Measurements from ENCODE around the gene CCDC24.

CCDC24 gene

DNA sequence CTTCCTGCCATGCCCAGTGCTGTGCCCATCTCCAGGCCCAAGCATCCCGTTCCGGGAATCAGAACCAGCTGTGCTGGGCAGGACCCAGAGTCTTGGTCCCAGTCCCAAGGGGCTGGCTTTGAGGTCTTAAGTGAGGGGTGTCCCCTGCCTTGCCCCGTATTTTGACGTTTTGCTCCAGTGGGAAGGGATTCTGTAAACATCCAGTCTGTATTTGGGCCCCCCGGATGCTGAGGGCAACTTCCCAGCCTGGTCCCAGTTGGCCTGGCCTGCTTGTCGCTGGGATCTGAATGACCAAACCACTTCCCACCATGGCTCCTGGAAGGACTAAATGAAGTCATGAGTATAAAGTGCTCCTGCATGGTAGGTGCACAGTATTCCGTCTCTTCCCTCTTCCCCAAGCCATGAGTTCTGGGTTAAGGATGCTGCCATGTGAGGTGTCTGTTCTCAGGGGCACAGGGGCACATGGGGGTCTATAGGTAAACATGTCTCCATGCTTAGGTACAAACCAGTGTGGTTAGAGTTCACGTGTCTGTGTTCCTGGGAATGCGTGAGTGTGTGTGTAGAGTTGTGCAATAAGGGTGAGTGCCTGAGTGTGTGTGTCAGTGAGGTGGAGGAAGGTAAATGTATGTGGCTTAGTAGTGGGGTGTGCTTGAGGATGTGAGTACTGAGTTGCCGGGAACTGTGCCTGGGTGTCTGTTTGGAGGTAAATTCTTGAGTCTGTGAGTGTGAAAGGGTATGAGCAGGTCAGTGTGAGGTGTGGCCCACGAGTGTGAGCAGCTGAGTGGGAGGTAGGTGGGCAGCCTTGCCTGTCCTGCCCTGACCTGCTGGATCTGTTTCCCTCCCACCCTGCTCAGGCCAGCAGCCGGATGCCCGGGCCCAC, 10.9 kb upstream of the CCDC24 start:
- FAIRE-seq = peak; percentile 96

DNA sequence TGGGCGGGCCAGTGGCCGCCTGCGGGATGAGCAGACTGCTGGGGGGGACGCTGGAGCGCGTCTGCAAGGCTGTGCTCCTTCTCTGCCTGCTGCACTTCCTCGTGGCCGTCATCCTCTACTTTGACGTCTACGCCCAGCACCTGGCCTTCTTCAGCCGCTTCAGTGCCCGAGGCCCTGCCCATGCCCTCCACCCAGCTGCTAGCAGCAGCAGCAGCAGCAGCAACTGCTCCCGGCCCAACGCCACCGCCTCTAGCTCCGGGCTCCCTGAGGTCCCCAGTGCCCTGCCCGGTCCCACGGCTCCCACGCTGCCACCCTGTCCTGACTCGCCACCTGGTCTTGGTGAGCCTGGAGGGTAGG, 10.3 kb upstream of the CCDC24 start:
- DNase-seq (ENCODE audit: low spot score) = no peak
- FAIRE-seq = no peak

More for the DNA sequence above, 10.9 kb upstream of the CCDC24 start:
- DNase-seq (ENCODE audit: low spot score) = no peak

DNA sequence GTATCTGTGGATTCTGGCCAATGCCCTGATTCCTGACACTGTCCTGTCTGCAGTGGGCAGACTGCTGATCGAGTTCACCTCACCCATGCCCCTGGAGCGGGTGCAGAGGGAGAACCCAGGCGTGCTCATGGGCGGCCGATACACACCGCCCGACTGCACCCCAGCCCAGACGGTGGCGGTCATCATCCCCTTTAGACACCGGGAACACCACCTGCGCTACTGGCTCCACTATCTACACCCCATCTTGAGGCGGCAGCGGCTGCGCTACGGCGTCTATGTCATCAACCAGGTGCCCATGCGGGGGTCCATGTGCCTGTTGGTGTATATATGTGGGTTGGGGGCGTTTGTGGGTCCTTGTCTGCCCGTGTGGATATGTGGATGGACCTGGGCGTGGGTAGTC, 9.8 kb upstream of the CCDC24 start:
- FAIRE-seq (peak; percentile 81), DNase-seq (ENCODE audit: low spot score) (no peak)

DNA sequence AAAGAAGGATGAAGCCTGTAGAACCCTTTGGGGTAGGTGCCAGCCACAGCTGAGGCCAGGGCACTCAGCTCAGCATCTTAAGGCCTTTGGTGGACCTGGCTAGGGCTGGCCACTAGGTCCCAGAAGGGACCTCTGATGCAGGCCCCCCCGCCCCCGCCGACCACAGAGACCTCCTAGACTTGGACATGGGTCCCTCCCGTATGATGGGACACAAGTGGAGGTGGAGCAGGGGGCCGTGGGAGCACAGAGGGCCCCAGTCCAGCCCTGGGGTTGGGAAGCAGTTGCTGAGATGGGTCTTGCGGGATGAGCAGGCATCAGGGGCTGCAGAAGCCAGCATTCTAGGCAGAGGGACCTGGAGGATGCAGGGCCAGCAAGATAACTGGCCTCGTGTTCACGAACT, 9.2 kb upstream of the CCDC24 start:
- FAIRE-seq (no peak), DNase-seq (ENCODE audit: low spot score) (no peak)

DNA sequence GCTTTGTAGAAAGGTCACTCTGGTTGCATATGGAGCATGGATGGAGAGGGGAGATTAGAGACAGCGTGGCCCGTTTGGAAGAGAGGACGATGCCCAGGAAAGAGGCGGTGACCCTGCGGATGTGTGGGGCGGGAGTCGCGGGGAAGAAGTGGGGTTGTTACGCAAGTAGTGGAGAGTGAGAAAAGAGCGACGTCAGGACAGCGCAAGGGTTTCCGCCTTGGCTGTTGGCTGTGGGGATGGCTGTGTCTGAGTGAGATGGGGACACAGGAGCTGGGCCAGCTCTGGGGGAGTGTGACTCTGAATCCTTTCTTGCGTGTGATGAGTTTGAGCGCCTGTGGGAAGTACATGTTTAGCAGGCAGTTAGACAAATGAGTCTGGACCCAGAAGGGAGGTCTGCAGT, 8.6 kb upstream of the CCDC24 start:
- FAIRE-seq (no peak), DNase-seq (ENCODE audit: low spot score) (no peak)

DNA sequence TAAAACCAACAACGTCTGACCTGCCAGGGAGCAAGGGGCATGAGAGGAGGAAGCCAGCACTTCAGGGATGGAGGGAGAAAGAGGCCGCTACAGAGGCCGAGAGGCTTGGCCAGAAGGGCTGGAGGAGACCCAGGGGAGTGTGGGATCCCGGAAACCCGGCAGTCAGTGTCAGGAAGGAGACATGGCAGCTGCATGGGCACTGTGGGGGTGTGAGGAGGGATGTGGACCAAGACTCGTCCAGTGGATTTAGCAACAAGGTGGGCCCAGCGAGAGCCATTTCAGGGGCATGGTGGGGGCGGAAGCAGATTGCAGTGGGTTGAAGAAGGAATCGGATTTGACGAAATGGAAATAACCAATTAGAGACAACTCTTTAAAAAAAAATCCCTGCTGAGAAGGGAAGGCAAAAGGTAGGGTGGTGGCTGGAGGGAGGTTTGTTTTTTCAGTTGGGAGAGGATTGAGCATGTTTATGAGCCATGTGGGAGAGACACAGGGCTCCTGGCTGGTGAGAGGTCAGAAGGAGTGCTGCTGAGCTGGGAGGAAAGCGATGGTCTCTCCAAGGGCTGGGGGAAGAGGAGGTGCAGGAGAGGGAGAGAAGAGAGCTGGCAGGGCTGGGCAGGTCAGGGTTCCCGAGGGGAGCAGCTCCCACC, 8.0 kb upstream of the CCDC24 start:
- FAIRE-seq (peak; percentile 9), DNase-seq (ENCODE audit: low spot score) (no peak)

DNA sequence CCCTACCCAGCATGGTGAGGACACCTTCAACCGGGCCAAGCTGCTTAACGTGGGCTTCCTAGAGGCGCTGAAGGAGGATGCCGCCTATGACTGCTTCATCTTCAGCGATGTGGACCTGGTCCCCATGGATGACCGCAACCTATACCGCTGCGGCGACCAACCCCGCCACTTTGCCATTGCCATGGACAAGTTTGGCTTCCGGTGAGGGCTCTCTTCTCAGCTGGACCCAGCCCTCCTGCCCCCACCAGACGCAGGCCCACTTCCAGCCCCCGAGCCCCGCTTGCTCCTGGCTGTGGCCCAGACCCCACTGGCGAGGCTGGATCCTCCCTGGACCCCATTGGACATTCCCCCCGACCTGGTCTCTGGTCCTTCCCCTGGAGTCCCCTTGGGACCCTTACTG, 6.5 kb upstream of the CCDC24 start:
- no peak for DNase-seq (ENCODE audit: low spot score)
- no peak for FAIRE-seq

DNA sequence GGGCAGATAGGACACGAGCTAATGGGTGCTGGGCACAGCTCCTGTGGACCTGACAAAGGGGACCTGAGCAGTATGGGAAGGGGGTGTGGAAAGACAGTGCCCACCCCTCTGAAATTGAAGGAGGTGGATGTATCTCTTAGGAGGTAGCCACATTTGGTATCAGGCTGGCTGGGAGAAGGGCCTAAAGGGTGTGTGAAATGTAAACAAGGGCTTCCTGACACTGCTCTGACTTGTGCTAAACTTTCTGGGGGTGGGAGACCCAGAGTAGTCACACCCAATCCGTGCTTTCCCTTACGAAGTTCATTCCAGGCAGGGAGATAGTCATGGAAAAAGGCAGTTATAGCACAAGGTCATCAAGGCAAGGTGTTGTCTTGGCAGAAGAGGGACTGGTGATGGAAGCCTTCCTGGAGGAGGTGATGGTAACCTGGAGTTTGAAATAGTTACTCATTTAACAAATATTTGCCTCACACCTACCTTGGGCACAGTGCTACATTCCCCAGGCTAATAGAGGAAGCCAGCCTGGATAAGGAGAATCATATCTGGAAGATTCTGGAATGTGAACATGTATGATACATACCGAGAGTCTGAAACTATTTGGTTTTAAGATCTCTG, 5.3 kb upstream of the CCDC24 start:
- no peak for FAIRE-seq
- no peak for DNase-seq (ENCODE audit: low spot score)

DNA sequence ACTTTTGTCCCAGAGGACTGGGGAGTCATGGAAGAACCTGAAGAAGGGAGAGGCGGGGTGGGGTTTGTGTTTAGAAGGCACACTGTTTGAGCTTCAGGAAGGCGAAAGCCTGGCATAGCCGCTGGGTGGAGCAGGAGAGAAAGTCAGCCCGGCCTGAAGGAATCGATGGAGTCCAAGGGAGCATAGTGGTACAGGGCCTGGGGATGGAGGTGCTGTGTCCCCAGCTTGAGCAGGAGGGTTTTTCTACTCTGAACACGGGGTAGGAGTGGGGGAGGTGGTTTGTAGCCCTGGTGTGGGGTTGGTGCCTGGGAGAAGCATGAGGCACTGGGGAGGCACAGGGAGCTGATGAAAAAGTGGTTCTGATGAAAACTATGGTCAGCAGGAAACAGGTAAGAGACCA, 4.7 kb upstream of the CCDC24 start:
- no peak for FAIRE-seq
- DNase-seq (ENCODE audit: low spot score) = no peak

DNA sequence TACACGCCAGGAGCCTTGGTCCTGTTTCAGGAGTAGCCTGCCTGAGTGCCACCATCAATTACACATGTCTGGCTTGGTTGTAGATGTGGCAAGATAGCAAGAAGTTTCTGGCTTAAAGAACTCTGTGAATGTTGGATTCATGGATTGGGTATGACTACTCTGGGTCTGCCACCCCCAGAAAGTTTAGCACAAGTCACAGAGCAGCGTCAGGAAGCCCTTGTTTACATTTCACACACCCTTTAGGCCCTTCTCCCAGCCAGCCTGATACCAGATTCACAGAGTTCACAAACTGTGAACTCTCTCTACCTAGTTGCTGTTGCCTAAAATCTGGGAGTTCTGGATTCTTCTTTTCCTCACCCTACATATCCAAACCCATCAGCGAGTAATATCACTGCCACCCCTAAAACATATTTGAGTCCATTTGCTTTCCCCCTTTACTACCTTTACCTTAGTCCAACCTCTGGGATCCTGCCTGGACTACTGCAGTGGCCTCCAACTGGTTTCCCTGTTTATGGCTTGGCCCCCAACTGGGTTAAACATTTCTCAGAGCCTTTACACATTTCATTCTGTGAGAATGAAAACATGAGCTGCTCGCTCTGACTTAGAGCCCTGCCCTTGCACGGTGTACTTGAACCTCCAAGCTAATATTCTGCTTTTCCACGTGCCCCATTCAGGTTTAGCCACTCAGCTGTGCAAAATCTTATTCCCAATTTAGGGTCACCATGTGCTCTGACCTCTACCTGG, 4.1 kb upstream of the CCDC24 start:
- FAIRE-seq = no peak
- DNase-seq (ENCODE audit: low spot score) = no peak

DNA sequence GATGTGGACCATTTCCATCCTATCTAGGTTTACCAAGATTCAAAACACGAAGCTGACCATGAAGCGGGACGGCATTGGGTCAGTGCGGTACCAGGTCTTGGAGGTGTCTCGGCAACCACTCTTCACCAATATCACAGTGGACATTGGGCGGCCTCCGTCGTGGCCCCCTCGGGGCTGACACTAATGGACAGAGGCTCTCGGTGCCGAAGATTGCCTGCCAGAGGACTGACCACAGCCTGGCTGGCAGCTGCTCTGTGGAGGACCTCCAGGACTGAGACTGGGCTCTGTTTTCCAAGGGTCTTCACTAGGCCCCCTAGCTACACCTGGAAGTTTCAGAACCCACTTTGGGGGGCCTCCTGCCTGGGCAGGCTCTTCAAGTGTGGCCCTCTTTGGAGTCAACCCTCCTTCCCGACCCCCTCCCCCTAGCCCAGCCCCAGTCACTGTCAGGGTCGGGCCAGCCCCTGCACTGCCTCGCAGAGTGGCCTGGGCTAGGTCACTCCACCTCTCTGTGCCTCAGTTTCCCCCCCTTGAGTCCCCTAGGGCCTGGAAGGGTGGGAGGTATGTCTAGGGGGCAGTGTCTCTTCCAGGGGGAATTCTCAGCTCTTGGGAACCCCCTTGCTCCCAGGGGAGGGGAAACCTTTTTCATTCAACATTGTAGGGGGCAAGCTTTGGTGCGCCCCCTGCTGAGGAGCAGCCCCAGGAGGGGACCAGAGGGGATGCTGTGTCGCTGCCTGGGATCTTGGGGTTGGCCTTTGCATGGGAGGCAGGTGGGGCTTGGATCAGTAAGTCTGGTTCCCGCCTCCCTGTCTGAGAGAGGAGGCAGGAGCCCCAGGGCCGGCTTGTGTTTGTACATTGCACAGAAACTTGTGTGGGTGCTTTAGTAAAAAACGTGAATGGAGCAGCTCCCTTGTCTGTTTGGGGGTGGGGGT, 864 bp upstream of the CCDC24 start:
- FAIRE-seq = peak; percentile 35
- no peak for DNase-seq (ENCODE audit: low spot score)

DNA sequence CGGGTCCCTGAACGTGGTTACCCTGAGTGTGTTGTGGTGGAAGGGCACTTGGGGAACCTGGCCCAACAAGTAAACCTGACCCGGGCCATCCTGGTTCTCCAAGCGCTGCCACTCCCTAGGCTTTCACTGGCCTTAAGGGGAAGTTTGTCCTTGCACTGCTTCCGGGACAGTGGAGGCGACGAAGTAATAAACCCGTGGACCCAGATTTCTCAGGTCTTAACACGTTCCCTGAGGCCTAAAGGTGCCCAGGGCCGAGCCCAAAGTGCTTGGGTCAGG, 261 bp upstream of the CCDC24 start:
- FAIRE-seq (no peak), DNase-seq (ENCODE audit: low spot score) (no peak)

DNA sequence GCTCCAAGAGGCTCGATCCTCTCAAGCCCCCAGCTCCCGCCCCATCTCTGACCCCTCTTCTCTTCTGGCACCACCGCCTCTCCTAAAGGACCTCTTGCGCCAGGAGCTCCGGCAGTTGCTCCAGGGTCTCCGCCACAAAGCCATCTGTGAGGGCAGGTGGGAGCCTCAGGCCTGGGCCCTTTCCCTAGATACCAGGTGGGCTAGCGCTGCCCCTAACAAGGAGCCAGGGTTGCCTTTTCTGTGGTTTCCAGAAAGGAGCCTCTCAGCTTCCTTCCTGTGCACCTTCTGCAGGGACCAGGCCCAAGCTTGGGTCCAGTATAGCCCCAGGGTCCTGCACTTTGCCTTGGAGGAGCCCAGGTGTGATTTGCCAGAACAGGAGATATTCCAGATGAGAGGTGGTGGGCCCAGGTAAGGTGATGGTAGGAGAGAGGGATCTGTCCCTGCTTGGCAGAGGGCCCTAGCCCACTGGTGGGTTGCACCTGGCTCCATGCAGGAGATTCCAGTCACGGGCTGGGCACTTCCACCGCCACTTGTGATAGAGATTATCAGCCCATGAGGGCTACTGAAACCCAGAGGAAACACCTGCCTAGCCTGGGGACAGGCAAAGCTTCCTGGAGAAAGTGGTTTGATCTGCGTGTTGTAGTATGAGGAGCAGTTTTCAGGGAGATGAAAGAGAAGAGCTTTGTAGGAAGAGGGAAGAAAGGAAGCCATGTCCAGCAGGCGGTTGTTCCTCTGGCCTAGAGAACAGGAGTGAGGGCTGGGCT, 1.0 kb downstream of the CCDC24 start:
- DNase-seq (ENCODE audit: low spot score) (no peak), FAIRE-seq (peak; percentile 48)

DNA sequence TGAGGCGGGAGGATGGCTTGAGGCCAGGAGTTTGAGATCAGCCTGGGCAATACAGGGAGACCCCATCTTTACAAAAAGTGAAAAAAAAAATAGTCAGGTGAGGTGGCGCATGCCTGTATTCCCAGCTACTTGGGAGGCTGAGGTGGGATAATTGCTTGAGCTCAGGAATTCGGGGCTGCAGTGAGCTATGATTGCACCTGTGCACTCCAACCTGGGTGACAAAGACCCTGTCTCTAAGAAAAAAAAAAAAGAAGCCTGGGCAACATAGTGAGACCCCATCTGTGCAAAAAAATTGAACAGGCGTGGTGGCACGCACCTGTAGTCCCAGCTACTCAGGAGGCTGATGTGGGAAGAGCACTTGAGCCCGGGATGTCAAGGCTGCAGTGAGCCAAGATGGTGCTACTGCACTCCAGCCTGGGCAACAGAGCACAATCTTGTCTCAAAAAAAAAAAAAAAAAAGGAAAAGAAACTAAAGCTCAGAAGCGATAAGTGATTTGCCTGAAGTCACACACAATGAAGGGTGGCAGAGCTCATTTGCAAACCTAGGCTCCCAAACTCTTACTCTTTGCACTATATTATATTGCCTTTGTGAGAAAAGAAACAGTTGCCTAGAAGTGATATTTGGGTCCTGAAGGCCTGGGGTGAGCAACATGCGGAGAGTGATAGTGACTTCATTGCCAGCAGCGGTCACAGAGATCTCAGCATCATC, 2.0 kb downstream of the CCDC24 start:
- no peak for FAIRE-seq
- no peak for DNase-seq (ENCODE audit: low spot score)

DNA sequence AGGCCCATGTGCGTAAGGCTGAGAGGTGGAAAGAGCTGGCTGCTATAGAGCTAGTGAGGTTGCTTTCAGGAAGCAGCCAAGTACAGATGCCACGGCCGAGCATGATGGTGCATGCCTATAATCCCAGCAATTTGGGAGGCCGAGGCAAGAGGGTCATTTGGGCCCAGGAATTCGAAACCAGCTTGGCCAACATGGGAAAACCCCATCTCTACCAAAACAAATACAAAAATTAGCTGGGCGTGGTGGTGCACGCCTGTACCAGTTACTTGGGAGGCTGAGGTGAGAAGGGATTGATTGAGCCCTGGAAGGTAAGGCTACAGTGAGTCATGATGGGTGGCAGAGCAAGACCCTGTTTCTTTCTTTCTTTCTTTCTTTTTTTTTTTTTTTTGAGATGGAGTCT, 2.7 kb downstream of the CCDC24 start:
- FAIRE-seq (no peak), DNase-seq (ENCODE audit: low spot score) (no peak)

DNA sequence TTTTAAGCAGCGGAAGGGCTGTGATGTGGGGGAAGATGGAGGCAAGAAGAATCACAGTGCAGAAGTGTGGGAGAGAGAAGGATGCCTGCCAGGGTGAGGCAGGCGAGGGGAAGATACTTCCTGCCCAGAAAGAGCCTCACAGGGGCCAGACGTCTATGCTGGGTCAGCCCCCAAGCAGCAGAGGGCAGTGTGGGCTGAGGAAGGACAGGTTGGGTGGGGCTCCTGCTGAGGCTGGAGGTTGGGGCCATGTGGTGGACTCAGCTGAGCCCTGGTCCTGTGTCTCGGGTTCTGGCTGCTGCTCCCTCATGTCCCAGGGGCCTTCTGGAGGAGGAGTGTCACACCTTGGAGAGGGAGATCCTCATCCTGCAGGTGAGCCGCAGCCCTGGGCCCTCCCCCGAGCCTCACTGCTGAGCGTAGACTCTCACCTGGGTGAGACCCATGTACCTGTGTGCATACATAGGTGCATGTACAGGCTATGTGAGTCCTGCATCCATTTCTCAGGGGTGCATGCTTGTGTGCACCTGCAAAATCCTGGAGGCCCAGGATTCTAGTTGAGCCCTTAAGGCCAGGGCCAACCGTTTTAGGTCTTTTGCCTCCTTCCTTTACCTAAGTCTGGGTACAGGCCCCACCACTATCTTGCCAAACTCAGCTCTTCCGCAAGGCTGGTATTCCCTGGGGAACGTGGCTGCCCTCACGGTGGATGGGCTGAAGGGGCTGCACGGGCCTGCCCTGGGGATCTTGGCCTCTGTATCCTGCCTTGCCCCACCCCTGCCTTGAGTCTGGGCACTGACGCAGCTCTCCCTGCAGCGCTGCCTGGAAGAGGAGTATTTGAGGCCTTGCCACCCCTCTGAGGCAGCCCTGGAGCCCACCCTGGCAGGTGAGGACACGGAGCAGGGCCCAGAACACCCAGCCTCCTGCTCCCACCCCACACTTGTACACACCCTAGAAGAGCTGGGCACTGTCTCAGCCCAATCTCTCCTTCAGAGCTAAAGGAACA, 3.7 kb downstream of the CCDC24 start:
- DNase-seq (ENCODE audit: low spot score) = peak; percentile 68
- FAIRE-seq = no peak

DNA sequence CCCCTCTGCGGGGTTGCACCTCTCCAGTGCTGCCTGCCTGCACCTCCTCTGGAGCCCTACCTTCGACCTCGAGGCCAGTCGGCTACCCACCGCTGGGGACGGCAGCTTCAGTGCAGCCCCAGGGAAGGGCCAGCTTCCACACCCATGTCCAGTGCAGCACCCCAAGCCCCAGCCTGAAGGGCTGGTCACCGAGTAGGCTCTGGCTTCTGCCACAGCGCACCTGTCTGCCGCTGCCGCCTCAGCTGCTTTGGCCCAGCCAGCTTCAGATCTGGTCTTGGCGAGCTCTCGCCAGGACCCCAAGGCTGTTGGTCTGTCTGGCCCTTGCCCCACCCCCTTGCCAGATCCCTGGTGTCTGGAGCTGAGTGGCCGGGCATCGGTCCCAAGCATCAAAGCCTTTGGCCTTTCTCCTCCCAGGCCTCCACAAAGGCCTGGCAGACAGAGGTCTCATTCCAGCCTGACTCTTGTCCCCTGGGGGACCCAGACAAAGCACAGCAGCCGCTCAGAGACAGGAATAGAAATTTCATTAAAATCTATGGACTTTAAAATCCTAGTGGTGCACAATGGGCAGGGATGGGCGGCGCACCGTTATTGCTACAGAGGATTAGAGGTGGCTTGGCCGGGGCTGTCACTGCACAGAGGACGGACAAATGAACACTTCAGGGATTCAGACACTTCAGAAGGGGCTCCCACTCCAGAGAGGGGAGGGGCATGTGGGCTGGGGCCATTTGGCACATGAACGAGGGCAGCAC, 4.8 kb downstream of the CCDC24 start:
- DNase-seq (ENCODE audit: low spot score) (no peak), FAIRE-seq (no peak)

DNA sequence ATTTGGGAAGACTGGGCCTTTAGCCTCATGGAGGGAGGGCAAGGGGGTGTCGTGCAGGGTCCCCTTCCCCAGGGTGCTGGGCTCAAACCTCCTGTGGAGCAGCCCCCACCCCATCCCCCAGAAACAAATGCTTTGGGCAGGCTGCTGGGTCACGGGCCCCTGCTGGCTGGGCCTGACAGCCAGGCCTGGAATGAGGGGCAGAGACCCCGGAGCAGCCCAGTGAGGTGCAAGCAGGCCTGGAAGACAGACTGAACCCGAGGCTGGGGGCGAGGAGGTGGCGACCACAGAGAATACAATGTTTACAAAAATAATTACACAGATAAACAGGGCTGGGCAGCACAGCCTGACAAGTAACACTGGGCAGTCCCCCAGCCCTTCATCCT, 5.3 kb downstream of the CCDC24 start:
- FAIRE-seq (no peak), DNase-seq (ENCODE audit: low spot score) (no peak)

All from urothelium cell line (cell line).